ENCODE measurements around the gene CHST11. TPM values are rescaled to one million over a fixed set of nuclear protein-coding genes. Genes with fewer than 3 reads are reported as not detected.

CHST11 gene
- total and polyA plus RNA-seq, 9 of the 15 experiments (the other 6 are each of a cell fraction or from before 2014, with no cell fraction given), result 2.3 to 38.7 (median 15.0) TPM

- in situ Hi-C loops (cut with MboI), result no loop called here
- peaks cover 3% of the 10 kb centered on the region for H3K9me1 ChIP-seq (ENCODE audit: control insufficient read depth, insufficient read depth, low read length)
- TF ChIP-seq STAG1 (CRISPR knock-in tag; IDR thresholded peaks at IDR 0.05; ENCODE audit: borderline replicate concordance) (no peak), WHSC1 (IDR thresholded peaks at IDR 0.05; ENCODE audit: low read length) (no peak), ZNF24 (IDR thresholded peaks at IDR 0.05) (no peak), TFAM (CRISPR knock-in tag; conservative IDR thresholded peaks at IDR 0.05) (no peak), PURB (CRISPR knock-in tag; IDR thresholded peaks at IDR 0.05; ENCODE audit: low read depth) (no peak), MAFG (tag; conservative IDR thresholded peaks at IDR 0.05) (no peak), HNRNPUL1 (IDR thresholded peaks at IDR 0.05; ENCODE audit: low read length) (no peak), TARDBP (IDR thresholded peaks at IDR 0.05) (no peak), STAT5A (IDR thresholded peaks at IDR 0.05; ENCODE audit: borderline replicate concordance, low read length) (no peak), ZNF134 (CRISPR knock-in tag; conservative IDR thresholded peaks at IDR 0.05) (no peak), MBD2 (IDR thresholded peaks at IDR 0.05; ENCODE audit: borderline replicate concordance, low read depth) (no peak), SMARCB1 (IDR thresholded peaks at IDR 0.05; ENCODE audit: insufficient read length, low read depth) (no peak)
- TF ChIP-seq, protein P1, sequence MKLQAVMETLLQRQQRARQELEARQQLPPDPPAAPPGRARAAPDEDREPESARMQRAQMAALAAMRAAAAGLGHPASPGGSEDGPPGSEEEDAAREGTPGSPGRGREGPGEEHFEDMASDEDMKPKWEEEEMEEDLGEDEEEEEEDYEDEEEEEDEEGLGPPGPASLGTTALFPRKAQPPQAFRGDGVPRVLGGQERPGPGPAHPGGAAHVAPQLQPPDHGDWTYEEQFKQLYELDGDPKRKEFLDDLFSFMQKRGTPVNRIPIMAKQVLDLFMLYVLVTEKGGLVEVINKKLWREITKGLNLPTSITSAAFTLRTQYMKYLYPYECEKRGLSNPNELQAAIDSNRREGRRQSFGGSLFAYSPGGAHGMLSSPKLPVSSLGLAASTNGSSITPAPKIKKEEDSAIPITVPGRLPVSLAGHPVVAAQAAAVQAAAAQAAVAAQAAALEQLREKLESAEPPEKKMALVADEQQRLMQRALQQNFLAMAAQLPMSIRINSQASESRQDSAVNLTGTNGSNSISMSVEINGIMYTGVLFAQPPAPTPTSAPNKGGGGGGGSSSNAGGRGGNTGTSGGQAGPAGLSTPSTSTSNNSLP (IDR thresholded peaks at IDR 0.05; ENCODE audit: borderline replicate concordance, low read depth, low read length), result no peak
- TF ChIP-seq, protein P2, sequence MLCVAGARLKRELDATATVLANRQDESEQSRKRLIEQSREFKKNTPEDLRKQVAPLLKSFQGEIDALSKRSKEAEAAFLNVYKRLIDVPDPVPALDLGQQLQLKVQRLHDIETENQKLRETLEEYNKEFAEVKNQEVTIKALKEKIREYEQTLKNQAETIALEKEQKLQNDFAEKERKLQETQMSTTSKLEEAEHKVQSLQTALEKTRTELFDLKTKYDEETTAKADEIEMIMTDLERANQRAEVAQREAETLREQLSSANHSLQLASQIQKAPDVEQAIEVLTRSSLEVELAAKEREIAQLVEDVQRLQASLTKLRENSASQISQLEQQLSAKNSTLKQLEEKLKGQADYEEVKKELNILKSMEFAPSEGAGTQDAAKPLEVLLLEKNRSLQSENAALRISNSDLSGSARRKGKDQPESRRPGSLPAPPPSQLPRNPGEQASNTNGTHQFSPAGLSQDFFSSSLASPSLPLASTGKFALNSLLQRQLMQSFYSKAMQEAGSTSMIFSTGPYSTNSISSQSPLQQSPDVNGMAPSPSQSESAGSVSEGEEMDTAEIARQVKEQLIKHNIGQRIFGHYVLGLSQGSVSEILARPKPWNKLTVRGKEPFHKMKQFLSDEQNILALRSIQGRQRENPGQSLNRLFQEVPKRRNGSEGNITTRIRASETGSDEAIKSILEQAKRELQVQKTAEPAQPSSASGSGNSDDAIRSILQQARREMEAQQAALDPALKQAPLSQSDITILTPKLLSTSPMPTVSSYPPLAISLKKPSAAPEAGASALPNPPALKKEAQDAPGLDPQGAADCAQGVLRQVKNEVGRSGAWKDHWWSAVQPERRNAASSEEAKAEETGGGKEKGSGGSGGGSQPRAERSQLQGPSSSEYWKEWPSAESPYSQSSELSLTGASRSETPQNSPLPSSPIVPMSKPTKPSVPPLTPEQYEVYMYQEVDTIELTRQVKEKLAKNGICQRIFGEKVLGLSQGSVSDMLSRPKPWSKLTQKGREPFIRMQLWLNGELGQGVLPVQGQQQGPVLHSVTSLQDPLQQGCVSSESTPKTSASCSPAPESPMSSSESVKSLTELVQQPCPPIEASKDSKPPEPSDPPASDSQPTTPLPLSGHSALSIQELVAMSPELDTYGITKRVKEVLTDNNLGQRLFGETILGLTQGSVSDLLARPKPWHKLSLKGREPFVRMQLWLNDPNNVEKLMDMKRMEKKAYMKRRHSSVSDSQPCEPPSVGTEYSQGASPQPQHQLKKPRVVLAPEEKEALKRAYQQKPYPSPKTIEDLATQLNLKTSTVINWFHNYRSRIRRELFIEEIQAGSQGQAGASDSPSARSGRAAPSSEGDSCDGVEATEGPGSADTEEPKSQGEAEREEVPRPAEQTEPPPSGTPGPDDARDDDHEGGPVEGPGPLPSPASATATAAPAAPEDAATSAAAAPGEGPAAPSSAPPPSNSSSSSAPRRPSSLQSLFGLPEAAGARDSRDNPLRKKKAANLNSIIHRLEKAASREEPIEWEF (CRISPR knock-in tag; IDR thresholded peaks at IDR 0.05), result no peak
- peaks cover 19 to 60% of the 10 kb centered on the region in 2 experiments for H3K4me1 ChIP-seq (replicated peaks in 1 of 2; ENCODE audit: control insufficient read depth in 2 of 2, insufficient read depth in 2 of 2, low read length in 2 of 2)
- H3K36me3 ChIP-seq (ENCODE audit: control insufficient read depth, insufficient read depth, low read length), result peaks cover 16% of the 10 kb centered on the region; the same call in 1 of the 3 replicates
- ChIA-PET POLR2A (no interaction called here), CTCF (ENCODE audit: low intra/inter-chr PET ratio) (no interaction called here)
- H4K20me1 ChIP-seq (replicated peaks; ENCODE audit: control insufficient read depth, insufficient read depth, low read length), result peaks cover 3% of the 10 kb centered on the region; the same call in 1 of the 2 replicates
- H3K79me2 ChIP-seq (ENCODE audit: control insufficient read depth, insufficient read depth, low read length), result peaks cover 36% of the 10 kb centered on the region; the same call in 2 of the 3 replicates
- ATAC-seq (no peak), DNase-seq (ENCODE audit: extremely low read depth in 1 of 4, low spot score in 3 of 4) (no peak), FAIRE-seq (no peak)
- intact Hi-C loops (cut with micrococcal nuclease), result loop anchor here (5.0 kb wide), 1 partner anchor 343 kb away; no protein-coding TSS in a partner anchor
- BruUV-seq (replicated peaks), result no TSS peak
- 64% methylated on average over 3 of the region's 3 CpGs for WGBS (ENCODE audit: insufficient coverage, low coverage, missing lambda C conversion rate)
- H3K4me3 ChIP-seq, result no peak overlapping the region
- no peak overlapping the region for H3K4me2 ChIP-seq (ENCODE audit: insufficient read depth, low read length)
- H3K9me3 ChIP-seq (replicated peaks; ENCODE audit: control insufficient read depth, insufficient read depth, low read depth, low read length), result no peaks in the 10 kb centered on the region
- H3K27me3 ChIP-seq (ENCODE audit: control insufficient read depth in 2 of 2, insufficient read depth in 2 of 2, low read length in 2 of 2), result no peaks in the 10 kb centered on the region
- H3K9ac ChIP-seq (ENCODE audit: insufficient read depth in 1 of 2, low read depth in 2 of 2, low read length in 2 of 2), result no peak overlapping the region
- no peak overlapping the region for H3K27ac ChIP-seq (ENCODE audit: extremely low read depth, low read depth, low read length)
- no peak overlapping the region for H2AFZ ChIP-seq (ENCODE audit: low read depth, low read length)
Measured at GRCh38 chr12:104725610-104726009, 268.9 kb downstream of the CHST11 start.
